ENCODE data around the gene RASSF3.

The RASSF3 gene, protein sequence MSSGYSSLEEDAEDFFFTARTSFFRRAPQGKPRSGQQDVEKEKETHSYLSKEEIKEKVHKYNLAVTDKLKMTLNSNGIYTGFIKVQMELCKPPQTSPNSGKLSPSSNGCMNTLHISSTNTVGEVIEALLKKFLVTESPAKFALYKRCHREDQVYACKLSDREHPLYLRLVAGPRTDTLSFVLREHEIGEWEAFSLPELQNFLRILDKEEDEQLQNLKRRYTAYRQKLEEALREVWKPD

DNA sequence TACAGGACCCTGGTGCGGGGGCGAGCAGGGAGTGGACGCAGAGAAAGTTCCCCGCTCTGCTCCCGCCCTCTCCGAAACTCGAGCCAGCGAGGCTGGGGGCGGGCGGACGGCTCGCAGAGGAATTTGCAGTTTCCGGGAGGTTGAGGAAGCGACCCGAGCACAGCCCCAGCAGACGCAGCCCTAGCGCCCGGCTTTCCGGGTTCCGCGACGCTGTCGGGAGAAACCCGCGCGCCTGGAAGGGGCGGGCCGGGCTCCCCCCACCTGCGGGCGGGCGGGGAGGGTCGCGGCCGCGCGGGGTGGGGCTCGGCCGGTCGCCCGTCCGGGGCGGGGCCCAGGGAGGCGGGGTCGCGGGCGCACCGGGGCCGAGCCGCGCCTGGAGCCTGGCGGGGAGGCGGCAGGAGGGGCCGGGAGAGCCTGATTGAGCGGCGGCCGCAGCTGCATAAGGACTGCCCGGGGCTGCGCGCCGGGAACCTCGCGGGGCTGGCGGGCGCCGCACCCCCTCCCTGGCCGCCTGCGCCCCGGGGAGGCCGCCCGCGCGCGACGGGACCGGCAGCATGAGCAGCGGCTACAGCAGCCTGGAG, at the start of gene RASSF3:
RASSF3 (plus strand) TSS at position 417 of the 581 bp plus-strand sequence; CDS start at position 555, 138 bp downstream.
- Mint-ChIP-seq H3K36me3 (peaks cover 3% of the 10 kb centered on the region), H3K9me3 (no peaks in the 10 kb centered on the region), H3K4me3 (peak within 1 kb of the TSS; percentile 94), H3K4me1 (peaks cover 46% of the 10 kb centered on the region), H3K27me3 (no peaks in the 10 kb centered on the region), H3K27ac (peak within 1 kb of the TSS; percentile 94)

DNA sequence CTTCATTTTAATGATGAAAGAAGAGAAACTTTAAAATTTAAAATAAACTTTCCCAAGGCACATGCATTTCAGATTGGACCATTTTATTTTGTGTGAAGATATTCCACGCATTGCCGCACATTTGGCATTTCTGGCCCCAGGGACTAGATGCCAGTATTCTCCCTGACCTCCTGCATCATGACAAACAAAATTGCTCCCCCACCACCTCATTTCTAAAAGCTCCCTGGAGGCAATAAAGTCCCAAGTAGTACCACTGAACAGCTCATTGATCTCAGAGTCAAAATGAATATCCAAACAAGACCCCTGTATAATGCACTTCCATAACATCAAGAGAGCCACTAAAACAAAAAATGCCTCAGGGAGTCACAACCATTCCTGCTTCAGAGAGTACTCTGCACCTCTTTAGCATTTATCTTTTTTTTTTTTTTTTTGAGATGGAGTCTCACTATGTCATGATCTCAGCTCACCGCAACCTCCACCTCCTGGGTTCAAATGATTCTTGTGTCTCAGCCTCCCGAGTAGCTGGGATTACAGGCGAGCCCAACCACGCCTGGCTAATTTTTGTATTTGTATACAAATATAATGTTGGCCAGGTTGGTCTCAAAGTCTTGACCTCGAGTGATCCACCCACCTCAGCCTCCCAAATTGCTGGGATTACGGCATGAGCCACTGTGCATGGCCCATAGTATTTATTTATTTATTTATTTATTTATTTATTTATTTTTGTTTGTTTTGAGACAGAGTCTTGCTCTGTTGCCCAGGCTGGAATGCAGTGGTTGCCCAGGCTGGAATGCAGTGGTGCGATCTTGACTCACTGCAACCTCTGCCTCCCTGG, 48.8 kb upstream of the RASSF3 start:
- Mint-ChIP-seq H3K4me3 (no peak overlapping the region), H3K36me3 (no peaks in the 10 kb centered on the region), H3K27me3 (no peaks in the 10 kb centered on the region), H3K27ac (peak overlapping the region; percentile 30), H3K9me3 (no peaks in the 10 kb centered on the region), H3K4me1 (no peaks in the 10 kb centered on the region)

DNA sequence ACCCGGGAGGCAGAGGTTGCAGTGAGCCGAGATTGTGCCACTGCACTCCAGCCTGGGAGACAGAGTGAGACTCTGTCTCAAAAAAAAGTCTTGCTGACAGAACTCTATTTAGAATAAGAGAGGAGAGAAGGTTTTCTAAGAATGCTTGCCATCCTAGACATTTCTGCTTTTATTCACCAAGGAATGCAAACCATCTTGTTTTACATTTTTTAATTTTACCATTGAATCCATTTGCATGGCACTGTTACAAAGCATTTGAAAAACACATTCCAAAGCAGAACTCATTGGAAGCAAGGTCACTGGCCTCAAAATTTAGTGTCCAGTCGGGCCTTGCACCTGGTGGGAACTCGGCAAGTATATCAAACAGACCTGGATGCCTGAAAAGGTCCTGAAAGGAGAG, 44.2 kb upstream of the RASSF3 start:
- Mint-ChIP-seq H3K27ac (peak overlapping the region; percentile 69), H3K4me3 (no peak overlapping the region)

DNA sequence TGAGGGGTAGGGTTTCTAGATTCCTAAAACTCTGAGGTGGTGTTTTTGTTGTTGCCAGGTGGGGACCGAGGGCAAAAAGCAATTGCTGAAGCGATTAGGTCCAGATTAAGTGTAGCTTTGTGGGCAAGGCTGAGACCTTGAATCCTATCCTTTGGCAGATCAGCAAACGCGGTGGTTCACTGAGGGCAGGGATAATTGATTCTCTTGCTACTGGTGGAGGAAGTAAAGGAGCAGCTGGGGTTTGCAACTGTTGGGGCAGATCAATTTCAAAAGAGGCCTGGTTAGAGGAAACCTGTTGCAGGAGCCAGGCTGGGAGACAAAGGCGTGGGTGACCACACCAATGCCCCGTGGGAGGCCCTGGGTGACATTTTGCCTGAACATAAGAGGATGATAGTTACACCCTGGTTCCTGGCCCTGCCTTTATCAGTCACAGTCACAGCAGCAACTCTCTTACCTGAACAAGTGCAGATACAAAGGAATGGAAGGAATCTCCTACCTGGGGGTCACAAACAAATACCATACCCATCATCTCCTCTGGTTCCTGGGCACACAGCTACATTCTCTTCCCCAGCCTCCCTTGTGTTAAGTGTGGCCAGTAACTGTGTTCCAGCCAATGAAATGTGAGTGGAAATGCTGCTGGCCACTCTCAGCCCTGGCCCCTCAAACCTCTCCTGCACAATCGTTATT, 43.3 kb upstream of the RASSF3 start:
- peaks cover 41% of the 10 kb centered on the region for H3K4me1 Mint-ChIP-seq

More for the DNA sequence above, 44.2 kb upstream of the RASSF3 start:
- no peaks in the 10 kb centered on the region for H3K27me3 Mint-ChIP-seq
- peaks cover 33% of the 10 kb centered on the region for H3K4me1 Mint-ChIP-seq
- H3K9me3 Mint-ChIP-seq = no peaks in the 10 kb centered on the region
- no peaks in the 10 kb centered on the region for H3K36me3 Mint-ChIP-seq

DNA sequence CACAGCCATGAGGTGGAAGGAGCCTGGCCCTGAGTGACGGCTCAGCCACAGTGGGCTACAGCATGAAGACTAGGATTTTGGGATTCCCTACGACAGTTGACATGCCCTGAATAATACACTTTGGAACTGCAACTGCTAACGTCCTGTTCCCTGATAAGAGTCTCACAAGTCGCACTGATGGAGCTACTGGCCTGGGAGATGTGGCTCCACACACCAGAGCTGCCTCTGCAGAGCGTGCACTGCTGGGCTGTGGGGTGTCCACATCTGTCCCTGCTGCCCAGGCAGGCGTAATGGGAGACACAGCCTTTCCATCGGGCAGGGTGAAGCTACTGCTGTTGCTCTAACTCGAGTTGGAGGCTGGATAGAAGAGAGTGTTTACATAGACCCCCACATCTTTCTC, 42.7 kb upstream of the RASSF3 start:
- no peak overlapping the region for H3K4me3 Mint-ChIP-seq
- H3K27ac Mint-ChIP-seq = no peak overlapping the region
- no peaks in the 10 kb centered on the region for H3K36me3 Mint-ChIP-seq
- H3K4me1 Mint-ChIP-seq = peaks cover 46% of the 10 kb centered on the region
- H3K27me3 Mint-ChIP-seq = no peaks in the 10 kb centered on the region
- H3K9me3 Mint-ChIP-seq = no peaks in the 10 kb centered on the region

More for the DNA sequence above, 43.3 kb upstream of the RASSF3 start:
- H3K9me3 Mint-ChIP-seq = no peaks in the 10 kb centered on the region
- no peaks in the 10 kb centered on the region for H3K36me3 Mint-ChIP-seq
- no peak overlapping the region for H3K4me3 Mint-ChIP-seq
- H3K27ac Mint-ChIP-seq = no peak overlapping the region
- H3K27me3 Mint-ChIP-seq = no peaks in the 10 kb centered on the region

DNA sequence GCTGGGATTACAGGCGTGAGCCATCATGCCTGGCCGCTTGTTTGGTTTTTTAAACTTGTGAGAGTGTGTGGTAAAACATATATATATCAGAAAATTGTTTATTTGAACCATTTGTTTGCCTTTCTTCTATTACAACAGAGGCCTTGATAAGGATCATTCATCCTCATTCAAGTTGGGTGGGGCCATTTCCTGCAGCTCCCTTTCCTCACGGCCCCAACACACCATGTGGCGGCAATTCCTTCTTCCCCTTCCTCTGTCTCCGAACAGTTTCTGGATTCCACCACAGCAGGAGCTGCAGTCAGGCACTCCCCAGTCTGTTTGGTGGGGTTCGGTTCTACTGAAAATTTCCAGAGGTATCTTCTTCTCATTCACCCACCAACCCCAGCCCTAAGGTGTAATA, 42.0 kb upstream of the RASSF3 start:
- H3K27ac Mint-ChIP-seq = no peak overlapping the region
- H3K4me1 Mint-ChIP-seq = peaks cover 46% of the 10 kb centered on the region
- no peaks in the 10 kb centered on the region for H3K27me3 Mint-ChIP-seq
- no peaks in the 10 kb centered on the region for H3K36me3 Mint-ChIP-seq
- H3K9me3 Mint-ChIP-seq = no peaks in the 10 kb centered on the region
- no peak overlapping the region for H3K4me3 Mint-ChIP-seq

DNA sequence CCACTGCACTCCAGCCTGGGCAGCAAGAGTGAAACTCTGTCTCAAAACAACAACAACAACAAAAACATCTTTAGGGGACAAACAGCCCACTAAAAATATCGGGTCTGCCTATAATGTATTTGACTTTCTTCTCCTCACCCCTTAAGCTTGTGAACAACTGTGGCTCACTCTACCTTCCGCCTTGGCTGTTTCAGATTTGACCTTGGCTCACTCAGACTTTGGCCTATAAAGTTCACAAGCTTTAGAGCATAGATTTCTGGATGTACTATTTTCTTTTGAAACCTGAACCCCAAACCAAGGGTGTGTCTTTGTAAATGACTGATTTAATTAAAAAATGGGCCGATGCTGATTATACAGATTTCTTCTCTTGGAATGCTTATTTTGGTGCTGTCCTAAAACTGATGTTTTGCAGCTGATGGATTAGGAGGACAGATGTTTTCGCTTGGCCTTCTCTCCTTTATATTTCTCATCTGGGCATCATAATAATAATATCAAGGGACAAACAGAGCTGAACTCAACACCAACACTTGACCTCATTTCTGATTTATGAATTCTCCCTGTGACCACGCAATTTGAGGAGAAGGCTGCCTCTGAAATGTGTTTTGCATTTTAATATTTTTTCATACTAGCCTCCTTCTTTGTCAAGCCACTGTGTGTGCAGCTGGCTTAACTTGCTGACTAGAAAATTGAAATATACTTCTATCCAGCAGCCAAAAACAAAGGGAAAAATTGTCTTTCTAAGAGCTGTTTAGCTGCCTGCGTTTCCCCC, 40.2 kb upstream of the RASSF3 start:
- Mint-ChIP-seq H3K36me3 (no peaks in the 10 kb centered on the region), H3K27ac (no peak overlapping the region), H3K4me3 (no peak overlapping the region), H3K9me3 (no peaks in the 10 kb centered on the region), H3K4me1 (peaks cover 46% of the 10 kb centered on the region), H3K27me3 (no peaks in the 10 kb centered on the region)

DNA sequence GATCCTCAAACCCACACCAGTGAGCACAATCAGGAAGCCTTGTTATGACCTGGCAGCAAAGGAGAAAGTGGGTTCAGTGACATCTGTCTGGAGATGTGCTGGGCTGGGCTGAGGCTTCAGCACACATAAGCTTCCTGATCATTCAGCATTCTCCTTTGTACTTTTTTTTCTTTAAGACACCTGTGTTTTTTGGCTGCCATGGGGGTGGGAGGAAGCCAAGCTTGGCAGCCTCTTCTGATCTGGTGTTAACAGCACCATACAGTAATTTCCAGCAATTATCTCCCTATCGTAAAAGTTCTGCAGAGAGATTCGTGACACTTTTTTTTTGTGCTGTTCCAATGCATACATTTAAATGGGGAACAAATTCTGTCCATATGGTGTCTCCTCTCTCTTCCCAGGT, 38.9 kb upstream of the RASSF3 start:
- H3K4me3 Mint-ChIP-seq = no peak overlapping the region

DNA sequence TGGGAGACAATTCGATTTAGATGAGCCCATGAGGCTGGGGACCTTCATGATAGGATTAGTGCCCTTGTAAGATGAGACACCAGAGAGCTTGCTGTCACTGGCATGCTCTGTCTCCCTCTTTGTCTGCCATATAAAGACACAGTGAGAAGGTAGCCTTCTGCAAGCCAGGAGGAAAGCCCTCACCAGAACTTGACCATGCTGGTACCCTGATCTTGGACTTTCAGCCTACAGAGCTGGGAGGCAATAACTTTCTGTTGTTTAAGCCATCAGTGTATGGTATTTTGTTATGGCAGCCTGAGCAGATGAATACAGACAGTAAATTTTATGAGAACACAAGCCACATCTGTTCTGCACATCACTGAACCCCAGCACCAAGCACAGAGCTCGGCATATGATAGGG, 38.1 kb upstream of the RASSF3 start:
- Mint-ChIP-seq H3K27me3 (no peaks in the 10 kb centered on the region), H3K27ac (no peak overlapping the region), H3K4me3 (no peak overlapping the region), H3K4me1 (peaks cover 44% of the 10 kb centered on the region), H3K36me3 (no peaks in the 10 kb centered on the region), H3K9me3 (no peaks in the 10 kb centered on the region)

More for the DNA sequence above, 38.9 kb upstream of the RASSF3 start:
- H3K9me3 Mint-ChIP-seq = no peaks in the 10 kb centered on the region
- peaks cover 46% of the 10 kb centered on the region for H3K4me1 Mint-ChIP-seq
- H3K27me3 Mint-ChIP-seq = no peaks in the 10 kb centered on the region
- peak overlapping the region; percentile 59 for H3K27ac Mint-ChIP-seq
- H3K36me3 Mint-ChIP-seq = no peaks in the 10 kb centered on the region

DNA sequence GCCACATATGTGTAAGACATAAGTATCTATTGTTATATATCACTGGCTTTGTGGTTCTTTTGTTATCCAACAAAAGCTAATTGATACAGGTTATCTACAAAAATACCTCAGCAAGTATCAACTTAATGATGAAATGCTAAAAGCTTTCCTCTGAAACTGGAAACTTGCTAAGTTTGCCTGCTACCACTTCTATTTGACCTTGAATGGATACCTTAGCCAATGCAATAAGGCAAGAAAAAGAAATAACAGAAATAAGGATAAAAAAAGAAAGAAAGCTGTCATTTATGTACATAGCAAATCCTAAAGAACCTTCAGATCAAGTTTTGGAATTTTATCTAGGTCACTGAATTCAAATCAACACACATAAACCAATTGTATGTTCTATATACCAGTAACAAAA, 35.5 kb upstream of the RASSF3 start:
- H3K27me3 Mint-ChIP-seq = no peaks in the 10 kb centered on the region
- H3K4me3 Mint-ChIP-seq = no peak overlapping the region
- peaks cover 26% of the 10 kb centered on the region for H3K4me1 Mint-ChIP-seq
- H3K27ac Mint-ChIP-seq = no peak overlapping the region
- no peaks in the 10 kb centered on the region for H3K36me3 Mint-ChIP-seq
- no peaks in the 10 kb centered on the region for H3K9me3 Mint-ChIP-seq

DNA sequence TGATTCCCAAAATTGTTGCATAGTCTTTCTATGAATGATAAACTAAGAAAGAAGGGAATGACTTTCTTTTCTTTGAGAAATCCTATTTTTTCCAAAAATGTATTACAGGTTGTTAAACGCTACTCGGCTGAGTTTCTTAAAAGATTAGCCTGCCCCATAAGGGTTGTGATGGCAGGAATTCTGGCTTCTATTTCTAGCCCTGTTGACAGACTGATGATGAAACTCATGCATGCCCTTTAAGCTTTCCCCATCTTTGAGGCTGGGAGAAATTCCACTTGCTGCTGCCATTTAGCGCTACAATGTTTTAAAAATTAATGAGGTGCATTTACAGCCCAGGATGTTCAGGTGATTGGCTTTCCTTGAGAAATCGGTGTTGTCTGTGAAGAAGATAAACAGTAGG, 33.2 kb upstream of the RASSF3 start:
- Mint-ChIP-seq H3K27ac (no peak overlapping the region), H3K27me3 (no peaks in the 10 kb centered on the region), H3K4me1 (peaks cover 4% of the 10 kb centered on the region), H3K9me3 (no peaks in the 10 kb centered on the region), H3K36me3 (no peaks in the 10 kb centered on the region), H3K4me3 (no peak overlapping the region)

DNA sequence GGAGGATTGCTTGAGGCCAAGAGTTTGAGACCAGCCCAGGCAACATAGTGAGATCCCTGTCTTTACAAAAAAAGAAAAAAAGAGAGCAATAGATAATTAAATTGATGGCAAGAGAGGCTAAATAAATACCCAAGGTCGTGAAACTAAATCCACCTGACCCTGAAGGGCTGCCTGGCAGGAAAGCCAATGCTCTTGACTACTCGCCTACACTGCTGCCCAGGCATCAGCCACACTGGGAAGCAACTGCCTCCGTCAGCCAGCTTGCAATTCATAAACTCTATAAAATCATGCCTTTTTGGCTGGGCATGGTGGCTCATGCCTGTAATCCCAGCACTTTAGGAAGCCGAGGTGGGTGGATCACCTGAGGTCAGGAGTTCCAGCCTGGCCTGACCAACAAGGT, 31.7 kb upstream of the RASSF3 start:
- Mint-ChIP-seq H3K9me3 (no peaks in the 10 kb centered on the region), H3K4me3 (no peak overlapping the region), H3K27ac (no peak overlapping the region), H3K27me3 (no peaks in the 10 kb centered on the region), H3K36me3 (no peaks in the 10 kb centered on the region), H3K4me1 (peaks cover 15% of the 10 kb centered on the region)

DNA sequence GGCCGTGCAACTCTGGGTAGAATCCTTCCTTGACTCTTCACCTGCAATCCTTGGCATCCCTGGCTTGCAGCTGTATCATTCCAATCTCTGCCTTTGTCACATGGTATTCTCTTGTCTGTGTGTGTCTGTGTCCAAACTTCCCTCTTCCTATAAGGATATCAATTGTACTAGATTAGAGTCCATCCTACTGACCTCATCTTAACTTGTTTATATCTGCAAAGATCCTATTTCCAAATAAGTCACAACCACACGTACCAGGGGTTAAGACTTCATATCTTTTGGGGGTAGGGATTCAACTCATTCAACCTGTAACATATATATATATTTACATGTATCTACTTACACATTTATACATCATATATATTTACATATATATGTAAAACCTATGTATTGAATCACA, 29.6 kb upstream of the RASSF3 start:
- no peaks in the 10 kb centered on the region for H3K9me3 Mint-ChIP-seq
- H3K4me1 Mint-ChIP-seq = peaks cover 29% of the 10 kb centered on the region
- no peaks in the 10 kb centered on the region for H3K36me3 Mint-ChIP-seq
- H3K27ac Mint-ChIP-seq = no peak overlapping the region
- H3K4me3 Mint-ChIP-seq = no peak overlapping the region
- H3K27me3 Mint-ChIP-seq = no peaks in the 10 kb centered on the region

DNA sequence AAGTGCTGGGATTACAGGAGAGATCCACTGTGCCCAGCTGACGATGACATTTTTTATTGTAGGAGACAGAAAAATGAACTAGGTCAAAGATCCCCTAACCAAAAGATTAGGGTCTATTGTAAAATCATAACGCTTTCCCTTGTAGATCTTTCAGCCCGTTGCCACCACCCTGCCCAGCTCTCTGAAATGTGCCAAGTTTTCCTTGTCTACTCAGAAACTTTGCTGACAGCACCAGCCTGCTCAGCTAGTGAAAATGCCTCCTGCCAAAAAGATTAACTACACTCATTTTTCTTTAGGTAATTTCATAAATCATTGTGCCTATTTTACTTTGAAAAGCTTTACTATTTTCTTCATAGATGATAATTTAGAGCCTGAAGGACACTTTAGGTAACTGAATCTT, 28.2 kb upstream of the RASSF3 start:
- Mint-ChIP-seq H3K4me1 (peaks cover 29% of the 10 kb centered on the region), H3K27me3 (no peaks in the 10 kb centered on the region), H3K4me3 (no peak overlapping the region), H3K9me3 (no peaks in the 10 kb centered on the region), H3K27ac (peak overlapping the region; percentile 67), H3K36me3 (no peaks in the 10 kb centered on the region)

DNA sequence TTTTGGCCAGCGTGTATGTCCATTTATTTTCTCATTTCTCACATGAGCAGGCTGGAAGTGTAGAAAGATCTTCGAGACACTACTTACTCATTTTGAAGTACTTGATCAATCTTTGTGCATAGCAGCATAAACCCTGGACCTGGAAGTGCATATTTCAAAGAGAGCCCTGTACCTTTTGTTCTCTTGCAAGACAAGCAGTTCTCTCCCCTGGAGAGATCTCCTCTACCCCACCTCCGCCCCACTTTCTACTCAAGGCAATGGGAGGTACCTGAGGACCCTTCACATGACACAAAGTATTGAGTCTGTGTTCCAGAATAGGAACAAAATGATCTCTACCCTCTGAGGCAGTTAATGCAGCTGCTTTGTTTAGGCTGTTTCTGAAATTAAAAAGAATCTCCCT, 27.4 kb upstream of the RASSF3 start:
- H3K27me3 Mint-ChIP-seq = no peaks in the 10 kb centered on the region
- no peaks in the 10 kb centered on the region for H3K36me3 Mint-ChIP-seq
- peak overlapping the region; percentile 33 for H3K27ac Mint-ChIP-seq
- no peaks in the 10 kb centered on the region for H3K9me3 Mint-ChIP-seq
- H3K4me3 Mint-ChIP-seq = peak overlapping the region; percentile 86
- peaks cover 33% of the 10 kb centered on the region for H3K4me1 Mint-ChIP-seq
